Stimulated activated CD8-positive, alpha-beta memory T cell treated with anti-CD3 and anti-CD28 coated beads, Interleukin-7, amount 100 ng/mL, for 48 hours (primary cell): ENCODE measurements around the gene EPHA3.

Experiments
- DNase-seq, 2 donors: peaks; one replicate each; pipeline ENCODE4 v3.0.0-alpha.2; 2020; ENCODE audit warnings: low read depth in 1 of 2; ENCODE audit errors: extremely low read depth in 1 of 2

EPHA3 gene

DNA sequence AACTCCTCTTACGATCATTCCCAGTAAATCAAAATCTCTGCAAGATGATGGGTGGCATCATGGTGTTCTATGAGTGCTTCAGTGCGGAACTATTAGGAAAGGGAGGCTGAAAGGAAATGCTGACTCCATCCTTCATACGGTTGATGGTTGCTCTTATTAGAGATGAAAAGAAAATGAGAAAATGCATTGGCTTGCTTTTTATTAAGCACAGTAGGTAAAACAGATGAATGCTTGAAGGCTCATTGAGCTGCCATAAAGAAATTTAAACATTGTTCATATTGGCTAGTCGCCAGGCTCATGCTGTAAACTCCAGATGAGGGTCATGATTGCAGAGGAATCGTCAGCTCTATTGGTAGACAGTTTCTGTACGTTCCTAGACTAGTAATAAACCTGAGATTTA lies 115.8 kb downstream of the EPHA3 start:
- DNase-seq = no peak

DNA sequence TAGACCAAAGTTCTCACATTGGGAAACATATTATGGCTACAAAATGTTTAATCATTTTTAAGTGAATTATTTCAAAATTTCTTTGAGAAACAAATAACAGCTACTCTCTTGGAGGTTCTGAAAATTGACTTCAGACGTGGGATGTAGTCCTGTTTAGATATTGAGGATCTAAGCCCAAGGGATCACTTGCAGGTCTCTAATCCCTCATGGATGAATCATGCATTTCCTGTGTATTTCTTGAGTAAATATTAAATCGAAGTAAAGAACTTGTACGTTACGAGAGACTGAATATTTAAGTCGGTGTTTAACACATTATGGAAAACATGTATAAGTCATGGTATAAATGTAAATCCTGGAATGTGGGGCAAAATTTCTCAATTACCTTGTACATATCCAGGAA lies 119.8 kb downstream of the EPHA3 start:
- DNase-seq = no peak

DNA sequence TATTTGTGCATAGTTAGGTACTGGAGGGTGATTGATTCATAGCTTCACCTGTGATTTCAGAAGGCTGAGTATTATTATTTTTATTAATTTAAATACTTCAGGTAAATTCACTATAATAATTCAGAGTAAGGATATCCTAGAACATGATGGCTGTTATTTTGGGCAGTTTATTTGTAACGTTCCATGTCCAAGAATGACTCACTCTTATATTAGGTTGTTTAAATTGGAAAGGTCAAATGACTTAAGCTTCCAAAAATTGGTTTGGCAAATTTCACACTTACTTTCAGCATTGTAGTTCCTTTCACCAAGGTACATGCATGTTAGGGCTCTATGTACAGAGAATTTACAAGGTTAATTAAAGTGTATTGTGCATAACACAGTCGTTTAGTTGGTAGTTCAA lies 120.2 kb downstream of the EPHA3 start:
- DNase-seq = no peak

DNA sequence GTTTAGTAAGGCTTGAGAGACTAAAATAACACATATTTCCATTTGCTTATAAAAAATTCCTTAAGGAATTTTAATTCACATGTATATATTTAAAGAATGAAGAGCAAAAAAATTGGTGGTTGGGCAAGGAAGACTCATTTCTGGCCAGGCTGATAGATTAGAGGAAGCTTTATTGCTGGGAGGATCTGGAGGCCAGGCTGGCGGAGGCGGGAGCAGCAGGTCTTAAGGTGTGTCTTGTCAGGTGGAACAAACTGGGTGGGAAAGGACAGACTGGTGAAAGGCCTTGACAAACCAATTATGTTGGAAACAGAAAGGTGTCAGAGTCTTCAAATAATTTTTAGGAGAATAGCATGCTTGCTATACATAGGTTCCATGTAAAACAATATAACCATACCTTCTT lies 124.7 kb downstream of the EPHA3 start:
- no peak for DNase-seq

DNA sequence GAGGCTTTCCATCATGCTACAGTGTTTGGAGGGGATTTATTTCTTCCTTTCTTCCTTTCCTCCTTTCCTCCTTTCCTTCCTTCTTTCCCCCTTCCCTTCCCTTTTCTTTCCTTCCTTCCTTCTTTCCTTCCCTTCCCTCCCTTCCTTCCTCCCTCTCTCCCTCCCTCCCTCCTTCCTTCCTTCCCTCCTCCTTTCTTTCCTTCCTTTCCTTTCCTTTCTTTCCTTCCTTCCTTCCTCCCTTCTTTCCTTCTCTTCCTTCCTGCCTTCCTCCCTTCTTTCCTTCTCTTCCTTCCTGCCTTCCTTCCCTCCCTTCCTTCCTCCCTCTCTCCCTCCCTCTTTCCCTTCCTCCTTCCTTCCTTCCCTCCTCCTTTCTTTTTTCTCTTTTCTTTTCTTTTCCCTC lies 127.2 kb downstream of the EPHA3 start:
- DNase-seq = no peak

DNA sequence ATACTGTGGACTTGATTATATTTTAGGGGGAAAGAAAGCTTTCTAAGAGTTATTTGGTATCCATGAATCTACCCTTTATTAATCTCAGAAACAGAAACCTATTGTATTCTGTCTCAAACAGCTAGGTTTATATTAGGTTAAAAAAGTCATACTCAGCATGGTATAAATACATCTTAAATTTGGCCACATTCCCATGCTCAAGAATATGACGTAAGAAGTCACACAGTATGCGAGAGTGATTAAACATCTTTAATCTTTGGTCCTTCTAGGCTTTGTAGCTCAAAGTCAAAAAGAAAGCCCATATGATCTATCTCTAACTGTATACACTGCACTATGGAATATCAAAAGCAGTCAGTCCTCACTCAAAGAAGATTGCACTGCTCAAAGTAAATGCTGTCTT lies 131.4 kb downstream of the EPHA3 start:
- no peak for DNase-seq

DNA sequence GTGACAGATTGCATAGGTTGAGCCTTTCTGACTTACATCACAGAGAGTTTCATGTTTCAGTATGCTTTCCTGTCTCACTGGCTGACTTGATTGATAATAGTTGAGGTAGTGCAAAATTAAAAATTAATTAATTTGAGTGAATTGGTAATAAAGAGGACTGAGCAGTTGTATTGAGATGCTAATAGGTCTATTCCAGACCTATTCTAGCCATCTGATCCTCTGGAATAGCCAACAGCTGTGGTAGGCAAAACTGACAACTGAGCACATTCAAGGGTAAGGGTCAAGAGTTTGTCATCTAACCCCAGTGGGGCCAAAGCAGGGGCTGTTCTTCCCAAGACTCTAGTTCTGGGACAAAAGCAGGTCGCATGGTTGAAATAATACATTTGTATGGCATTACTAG lies 132.4 kb downstream of the EPHA3 start:
- no peak for DNase-seq

DNA sequence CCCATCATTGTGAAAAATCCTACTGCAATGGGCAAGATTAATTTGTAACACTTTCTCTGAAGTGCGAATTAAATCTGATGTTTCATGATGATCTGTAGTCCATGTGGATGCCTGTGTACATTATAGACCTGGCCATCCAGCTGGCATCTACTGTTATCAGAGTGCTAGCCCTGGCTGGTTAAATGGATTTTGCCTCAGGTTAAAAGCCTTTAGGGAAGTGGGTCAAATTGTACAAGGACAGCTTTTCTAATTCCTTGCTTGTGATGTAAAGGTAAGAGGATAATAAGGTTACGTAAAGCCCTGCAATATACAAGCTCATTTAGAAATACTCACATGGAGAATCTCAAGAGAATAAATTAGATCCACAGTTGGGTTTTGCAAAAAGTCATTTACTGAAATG lies 138.2 kb downstream of the EPHA3 start:
- no peak for DNase-seq

DNA sequence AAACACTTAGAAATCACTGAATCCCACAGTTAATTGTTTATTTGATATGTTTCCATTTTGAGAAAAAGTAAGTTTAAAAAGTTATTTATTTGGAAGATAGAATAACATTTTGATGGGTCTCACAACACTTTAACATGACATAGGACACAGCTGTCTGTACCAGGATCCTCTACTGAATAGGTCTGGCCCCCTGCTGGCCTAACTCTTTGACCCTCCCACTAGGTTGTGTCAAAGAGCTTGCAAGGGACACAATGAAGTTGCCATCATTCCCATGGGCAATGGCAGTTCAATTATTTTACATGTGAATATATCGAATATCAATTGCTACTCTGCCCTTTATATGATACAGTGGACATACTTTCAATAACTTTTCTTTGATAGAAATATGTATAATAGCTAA lies 138.9 kb downstream of the EPHA3 start:
- DNase-seq = no peak

DNA sequence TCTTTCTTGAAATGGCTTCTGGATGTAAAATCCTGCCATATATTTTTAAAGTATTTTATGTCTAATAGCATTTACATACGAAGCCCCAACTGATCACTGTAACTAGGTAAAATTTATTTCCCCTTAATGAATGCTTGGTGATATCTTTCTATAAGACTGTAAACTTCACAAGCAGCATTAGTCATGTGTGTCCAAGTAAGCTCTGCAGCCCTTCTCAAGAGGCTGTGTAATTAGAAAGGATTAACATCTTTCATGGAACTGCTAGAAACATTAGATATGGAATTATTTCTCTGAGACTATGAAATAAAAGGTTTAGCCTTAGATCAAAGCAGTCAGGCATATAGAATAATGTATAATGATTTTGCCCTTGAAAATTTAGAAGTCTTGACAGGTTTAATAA lies 143.3 kb downstream of the EPHA3 start:
- DNase-seq = no peak

DNA sequence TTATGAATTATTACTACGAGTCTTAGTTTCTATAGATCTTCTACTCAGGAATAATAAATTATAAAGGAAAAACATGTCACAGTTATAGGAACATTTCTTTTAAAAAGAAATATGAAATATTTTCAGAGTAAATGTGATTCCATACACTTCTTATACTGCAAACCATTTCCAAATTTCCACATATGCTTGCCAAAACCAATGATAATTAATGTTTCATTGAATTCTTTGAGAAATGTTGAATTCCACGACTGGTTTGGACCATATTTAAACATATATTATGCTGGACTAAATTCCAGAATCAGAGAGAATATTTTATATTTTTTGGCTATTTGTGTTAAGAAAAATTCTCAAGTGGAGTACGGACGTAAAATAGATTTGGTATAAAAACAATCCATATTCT lies 144.6 kb downstream of the EPHA3 start:
- DNase-seq = no peak

DNA sequence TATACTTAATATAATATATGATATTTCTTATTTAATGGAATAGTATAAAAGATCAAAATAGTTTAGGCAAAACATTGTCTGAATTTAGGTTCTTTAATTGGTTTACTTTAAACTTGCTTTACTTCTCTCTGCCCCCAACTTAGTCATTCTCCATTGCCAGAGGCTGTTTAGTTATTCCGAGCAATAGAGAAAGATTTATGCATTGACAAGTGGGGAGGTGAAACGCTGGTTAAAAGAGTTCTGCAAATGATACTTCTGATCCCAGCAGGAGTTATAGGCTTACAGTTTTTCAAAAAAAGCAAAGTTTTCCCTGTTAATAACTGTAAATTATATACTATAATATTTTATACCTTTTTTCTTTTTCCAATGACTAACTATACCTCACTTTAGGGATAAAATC lies 145.4 kb downstream of the EPHA3 start:
- DNase-seq = no peak

DNA sequence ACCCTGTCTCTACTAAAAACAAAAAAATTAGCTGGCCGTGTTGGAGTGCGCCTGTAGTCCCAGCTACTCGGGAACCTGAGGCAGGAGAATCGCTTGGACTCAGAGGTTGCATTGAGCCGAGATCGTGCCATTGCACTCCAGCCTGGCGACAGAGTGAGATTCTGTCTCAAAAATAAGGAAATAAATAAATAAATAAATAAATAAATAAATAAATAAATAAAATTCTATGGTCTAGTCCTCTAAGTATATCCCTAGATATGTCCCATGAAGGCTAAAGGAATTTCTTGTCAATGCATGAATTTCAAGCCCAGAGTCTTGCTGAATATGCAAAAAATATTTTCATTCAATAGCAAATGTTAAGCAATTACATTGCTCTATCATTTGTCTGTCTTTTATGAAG lies 149.0 kb downstream of the EPHA3 start:
- no peak for DNase-seq

DNA sequence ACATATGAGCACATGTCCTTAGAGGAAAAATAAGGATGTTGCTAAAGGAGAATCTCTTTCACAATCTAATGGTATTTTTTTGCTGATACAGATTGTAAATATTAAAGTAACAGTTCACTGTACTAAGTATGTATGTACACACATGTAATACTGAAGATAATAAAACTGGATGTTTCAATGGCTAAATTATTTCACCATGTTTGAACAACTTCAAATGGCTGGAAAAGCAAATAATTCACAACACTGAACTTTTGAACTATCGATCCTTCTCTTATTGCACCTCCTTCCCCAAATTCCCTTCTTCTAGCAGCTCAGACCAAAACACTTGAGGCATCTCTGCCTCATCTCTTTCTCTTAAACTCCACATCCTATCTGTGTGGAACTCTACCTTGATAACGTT lies 149.5 kb downstream of the EPHA3 start:
- DNase-seq = no peak

DNA sequence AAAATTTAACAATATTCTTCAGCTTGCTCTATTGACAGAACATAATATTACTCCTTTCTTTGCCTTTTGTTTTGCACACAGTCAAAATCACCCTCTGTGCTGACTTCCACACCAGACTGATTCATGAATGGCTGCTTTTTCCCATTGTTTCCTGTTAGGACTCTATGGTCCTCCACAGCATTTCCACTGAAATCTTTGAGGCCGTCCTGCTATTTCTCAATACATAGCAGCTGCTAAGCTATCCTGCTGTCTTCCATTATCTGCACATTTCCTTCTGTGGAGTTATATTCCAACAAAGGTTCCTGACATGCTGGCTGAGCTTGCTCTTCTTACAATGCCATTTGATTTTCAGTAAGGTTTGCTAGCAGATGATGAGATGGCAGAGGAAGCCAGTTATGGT lies 153.3 kb downstream of the EPHA3 start:
- no peak for DNase-seq

DNA sequence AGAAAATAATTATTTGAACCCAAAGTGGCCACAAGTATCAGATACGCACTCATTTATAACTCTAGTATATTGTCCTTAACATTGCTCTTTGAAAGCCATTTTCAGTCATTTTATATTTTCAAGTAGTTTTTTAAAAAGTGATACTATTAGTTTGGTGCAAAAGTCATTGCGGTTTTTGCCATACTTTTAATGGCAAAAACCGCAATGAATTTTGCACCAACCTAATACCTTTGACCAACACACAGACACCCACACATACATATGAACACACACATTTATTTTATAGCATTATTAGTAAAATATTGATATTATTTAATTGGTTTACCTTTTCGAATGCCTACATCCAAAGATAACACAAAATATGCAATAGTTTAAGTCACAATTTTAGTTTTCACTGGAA lies 154.3 kb downstream of the EPHA3 start:
- no peak for DNase-seq

DNA sequence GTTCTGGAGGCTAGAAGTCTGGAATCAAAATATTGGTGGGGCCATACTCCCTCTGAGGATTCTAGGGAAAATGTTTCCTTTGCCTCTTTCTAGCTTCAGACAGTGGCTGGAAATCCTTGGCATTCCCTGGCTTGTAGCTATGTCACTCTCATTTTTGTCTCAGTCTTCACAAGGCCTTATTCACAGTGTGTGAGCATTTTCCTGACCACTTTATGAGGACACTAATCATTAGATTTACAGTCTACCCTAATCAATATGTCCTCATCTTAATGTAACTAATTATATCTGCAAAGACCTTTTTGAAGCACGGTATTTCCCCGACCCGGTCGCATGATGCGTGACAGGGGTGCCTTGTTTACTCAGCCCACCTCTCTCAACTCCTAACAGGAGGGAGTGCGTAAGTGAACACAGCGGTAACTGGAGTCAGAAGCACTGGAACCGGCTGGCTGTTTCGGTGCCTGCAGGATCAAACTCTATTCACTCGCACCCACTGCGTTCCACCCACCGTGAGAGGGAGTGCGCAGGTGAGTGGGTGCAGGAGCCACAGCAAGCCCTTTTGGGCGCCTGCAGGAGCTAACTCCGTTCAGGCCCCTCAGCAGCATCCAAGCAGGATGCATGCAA lies 155.0 kb downstream of the EPHA3 start:
- no peak for DNase-seq

DNA sequence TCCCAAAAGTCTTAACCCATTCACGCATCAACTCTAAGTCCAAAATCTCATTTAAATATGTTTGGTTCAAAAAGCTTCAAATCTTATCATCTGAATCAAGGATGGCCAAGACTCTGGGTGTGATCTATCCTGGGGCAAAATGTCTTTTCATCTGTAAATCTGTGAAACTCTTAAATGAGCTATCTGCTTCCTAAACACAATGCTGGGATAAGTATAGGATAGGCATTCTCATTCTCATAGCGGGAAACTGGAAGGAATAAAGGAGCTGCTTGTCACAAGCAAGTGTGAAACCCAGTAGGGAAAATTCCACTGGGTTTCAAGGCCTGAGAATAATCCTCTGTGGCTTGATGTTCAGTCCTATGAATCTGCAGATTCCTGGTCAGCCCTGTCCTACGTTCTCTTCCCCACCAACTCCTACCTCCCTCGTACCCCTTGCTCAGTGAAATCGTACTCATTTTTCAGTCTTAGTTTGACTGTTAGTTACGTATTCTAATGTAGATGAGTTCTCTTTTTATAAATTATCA lies 156.7 kb downstream of the EPHA3 start:
- no peak for DNase-seq

DNA sequence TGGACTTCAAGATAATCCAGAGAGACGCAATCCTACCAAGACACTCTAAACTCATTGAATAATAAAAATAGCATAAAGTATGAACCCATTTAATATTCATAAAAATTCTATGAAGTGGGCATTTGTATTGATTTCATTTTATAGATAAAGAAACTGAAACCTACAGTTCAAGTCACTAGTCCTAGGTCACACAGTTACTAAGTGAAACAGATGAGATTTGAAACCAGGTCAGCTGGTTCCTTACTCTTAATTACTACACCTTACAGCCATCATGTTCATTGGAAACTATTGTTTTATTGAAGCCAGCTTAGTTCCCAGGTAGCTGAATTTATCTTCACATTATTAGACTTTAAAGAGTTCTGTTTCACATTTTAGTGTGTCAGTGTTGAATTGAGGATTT lies 158.7 kb downstream of the EPHA3 start:
- DNase-seq = no peak

DNA sequence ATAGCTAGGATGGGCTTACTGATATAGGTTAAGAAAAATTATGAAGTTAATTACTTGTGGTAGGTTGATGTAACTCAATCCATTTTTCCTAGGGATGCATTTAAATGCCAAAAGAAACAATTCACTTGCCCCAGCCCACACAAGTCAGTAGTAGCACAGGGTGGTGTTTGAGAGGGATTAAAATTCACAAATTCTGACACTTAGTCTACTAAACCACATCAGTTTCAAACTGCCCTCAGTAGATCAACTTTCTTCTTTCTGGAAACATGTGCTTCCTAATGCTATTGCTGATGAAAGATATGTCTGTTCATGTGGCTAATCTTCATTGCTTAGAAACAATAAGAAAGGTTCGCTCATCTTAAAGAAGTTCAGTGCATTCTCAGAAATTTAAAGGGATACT lies 160.6 kb downstream of the EPHA3 start:
- DNase-seq = no peak

DNA sequence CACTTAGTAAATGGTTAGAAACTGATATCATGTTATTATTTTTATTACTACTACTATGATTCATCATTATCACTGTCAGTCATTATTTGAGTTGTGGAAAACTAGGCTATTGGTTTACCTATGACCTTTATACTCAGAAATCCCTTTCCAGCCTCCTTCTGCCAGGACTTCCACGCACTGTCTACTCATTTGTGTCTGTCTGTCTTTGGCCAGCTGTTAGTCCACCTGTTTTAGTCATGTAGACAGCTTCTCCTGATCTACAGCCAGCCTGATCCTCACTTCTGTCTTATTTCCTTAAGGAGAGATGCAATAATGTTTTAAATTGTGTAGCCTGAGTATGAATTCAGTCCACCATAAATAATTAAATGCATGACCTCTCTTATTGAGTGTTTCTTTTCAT lies 162.8 kb downstream of the EPHA3 start:
- DNase-seq = no peak

DNA sequence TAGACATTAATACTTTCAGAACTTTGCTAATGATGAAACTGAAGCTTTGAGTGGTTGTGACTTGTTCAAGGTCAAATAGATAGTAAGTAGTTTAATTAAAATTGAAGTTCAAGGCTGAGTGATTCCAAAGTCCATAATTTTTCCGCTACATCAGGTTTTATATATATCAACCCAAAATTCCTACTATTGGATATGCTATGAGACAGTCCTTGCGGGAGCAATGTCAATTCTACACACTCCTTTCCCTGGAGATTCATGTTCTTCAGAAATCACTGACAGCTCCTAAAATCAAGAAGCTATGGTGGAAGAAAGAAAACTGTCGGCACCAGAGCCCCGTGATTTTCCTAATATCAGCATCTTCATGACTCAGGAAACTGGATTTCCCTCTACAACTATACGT lies 167.6 kb downstream of the EPHA3 start:
- DNase-seq = no peak

DNA sequence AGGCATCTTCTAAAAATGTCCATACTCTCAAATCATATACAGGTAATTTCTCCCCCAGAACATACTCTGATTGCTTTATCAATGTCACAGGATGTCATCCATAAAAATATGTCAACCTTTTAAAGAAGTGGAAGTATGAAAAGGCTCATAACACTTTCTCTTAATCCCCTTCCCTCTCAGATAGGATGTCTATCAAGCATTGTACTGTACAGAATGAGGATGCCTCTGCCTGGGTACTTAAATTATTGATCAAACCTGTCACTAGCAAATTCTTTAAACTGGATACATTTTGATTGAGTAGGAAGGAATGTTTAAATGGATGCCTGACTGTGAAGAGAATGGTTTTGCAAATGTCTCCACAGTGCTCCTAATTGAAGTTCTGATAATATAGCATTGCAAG lies 168.7 kb downstream of the EPHA3 start:
- no peak for DNase-seq
